ENCODE results near the gene RHBDD2.

The RHBDD2 gene

DNA sequence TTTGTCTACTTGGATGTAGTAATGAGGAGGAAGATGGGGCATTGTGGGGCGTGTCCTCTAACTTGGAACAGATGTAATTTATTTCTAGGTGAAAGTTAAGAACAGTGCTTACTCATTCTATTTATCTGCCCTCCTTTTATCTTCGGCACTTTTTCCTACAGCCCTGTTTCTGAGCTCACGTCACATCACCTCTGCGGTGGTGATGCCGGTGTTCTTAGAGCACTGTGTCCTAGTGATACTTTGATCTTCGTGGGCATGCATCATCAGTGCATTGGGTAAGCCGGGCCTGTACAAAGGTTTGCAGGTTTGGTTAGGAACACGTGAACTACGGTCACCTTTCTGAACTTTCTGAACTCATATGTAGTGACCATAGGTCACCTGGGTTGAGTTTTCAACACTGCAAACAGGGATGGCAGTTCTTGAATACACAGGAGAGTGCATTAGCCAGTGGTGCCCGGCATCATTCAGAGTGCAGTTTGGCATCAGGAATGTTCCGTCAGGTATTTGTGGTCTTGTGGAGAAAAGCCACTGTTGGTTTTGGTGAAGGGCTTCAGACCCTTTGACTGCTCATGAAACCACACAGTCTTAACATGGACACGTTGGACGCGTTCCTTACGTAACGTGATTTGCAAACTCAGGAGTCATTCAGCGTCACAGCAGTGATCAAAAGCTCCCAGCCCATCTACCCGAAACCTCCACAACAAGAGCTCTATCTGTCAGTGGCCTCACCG lies 41.8 kb downstream of the RHBDD2 start:
- DNase-seq = no peak

DNA sequence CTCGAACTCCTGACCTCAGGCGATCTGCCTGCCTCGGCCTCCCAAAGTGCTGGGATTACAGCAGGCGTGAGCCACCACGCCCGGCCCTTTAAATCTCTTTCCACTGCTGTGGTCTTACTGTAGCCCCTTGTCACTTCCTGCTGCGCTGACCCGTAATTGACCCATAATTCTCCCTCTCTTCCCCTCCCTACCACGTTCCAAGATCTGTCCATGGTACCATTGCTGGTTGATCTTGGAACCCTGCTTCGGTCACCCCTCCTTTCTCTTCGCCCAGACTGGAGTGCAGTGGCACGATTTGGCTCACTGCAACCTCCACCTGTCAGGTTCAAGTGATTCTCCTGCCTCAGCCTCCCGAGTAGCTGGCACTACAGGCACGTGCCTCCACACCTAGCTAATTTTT lies 42.6 kb downstream of the RHBDD2 start:
- DNase-seq = no peak

DNA sequence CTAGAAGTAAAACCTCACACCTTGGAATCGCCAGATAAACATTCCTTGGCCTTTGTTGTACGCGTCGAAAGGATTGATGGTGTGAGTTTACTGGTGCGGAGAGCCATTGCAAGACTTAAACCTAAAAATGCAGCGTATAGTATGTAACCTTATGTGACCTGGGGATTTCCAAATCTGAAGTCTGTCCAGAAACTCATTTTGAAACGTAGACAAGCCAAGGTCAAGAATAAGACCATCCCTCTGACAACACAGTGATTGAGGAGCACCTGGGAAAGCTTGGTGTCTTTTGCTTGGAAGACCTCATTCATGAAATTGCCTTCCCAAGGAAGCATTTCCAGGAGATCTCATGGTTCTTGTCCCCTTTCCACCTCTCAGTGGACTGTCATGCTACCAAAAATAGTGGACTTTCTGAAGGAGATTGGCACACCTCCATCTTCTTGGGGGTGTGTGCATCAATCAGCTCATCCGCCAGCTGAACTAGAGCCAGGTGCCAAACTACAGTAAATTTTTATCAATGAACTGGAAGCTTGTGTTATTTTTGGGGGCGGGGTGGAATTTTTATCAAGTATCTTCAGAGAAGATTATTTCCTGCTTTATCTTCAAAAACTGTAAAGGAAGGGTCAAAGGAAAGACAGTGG lies 44.3 kb downstream of the RHBDD2 start:
- DNase-seq = no peak

DNA sequence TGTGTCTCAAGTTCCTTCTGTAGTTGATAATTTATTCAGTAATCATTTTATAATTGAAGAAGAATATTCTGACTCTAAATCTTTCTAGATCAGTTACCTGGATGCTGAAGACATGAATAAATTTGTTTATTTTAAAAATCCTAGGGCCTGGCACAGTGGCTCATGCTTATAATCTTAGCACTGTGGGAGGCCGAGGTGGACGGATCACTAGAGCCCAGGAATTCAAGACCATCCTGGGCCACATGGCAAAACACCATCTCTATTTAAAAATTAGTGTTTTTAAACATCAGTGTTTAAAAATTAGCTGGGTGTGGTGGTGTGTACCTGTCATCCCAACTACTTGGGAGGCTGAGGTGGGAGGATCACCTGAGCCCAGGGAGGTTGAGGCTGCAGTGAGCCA lies 45.4 kb downstream of the RHBDD2 start:
- DNase-seq = no peak

DNA sequence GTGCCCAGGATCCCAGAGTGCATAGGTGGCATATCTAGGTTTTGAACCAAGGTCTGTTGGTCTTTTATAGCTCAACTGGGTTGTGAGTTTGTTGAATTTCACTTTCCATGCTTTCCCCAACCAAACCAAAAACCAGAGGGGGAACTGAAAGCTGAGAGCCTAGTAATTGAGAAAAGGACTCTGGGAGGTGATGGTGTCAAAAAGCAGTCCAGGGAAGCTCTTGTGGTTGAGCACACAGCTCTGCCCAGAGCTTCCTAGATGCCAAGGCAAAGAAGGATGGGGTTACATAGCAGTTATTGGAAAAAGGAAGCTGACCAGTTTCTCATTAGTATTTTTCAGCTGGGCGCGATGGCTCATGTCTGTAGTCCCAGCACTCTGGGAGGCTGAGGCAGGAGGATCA lies 46.1 kb downstream of the RHBDD2 start:
- no peak for DNase-seq

DNA sequence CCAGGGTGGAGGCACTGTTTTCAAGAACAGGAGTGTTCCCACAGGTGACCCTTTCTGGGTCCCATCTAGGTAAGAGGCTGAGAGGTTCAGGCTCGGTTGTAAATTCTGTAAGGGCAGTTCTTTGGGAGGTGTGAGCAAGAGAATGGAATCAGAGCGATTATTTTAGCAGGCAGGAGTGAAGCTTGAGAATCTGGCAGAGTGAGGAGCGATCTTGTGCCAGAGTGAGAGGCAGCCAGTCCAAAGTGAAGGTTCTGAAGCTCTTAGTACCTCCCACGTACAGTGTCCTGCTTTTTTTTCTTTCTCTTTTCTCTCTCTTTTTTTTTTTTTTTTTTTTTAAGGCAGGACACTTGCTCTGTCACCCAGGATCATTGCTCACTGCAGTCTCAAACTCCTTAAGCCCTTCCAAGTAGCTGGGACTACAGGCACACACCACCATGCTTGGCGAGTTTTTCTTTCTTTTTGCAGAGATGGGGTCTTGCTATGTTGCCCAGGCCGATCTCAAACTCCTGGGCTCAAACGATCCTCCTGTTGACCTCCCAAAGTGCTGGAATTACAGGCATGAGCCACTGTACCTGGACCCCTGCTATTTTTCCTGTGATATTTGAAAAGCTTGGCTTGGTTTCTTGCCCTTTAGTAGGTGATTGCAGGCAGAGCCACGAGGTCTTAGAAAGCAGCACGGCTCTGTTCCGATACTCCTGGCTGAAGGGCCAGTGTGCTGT lies 47.0 kb downstream of the RHBDD2 start:
- no peak for DNase-seq

DNA sequence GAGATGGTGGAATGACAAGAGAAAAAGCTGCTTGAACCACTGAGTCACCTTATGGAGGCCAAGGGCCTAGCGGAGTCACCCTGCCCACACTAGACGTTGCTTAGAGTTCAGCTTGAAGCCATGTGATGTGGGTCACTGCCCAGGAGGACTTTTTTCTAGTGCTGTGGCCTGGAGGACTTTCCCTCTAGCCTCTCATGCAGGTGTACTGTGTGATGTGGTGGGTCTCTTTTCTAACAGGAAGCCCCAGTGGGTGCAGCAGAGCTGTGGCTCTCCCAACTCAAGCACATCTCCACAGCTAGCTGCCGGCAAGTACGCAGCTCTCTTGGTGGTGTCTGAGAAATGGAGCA lies 49.7 kb downstream of the RHBDD2 start:
- no peak for DNase-seq

DNA sequence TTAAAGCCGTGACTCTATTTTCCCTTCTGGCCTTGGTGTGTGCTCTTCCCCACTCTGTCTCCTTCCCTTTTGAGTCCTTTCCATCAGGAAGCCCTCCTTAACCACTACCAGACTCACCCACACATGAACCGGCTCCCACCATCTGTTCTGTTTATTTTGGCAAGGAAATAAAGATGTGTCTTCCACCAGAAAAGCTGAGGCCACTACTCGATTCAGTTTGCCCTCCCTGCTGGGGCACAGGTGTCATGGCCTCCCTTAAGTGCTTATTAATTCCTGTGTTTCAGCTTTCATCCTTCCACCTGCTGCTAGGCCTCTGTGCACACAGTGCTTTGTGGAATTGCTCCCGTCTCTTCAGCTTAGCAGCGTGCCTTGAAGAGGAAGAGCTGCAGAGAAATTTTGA lies 52.8 kb downstream of the RHBDD2 start:
- no peak for DNase-seq

DNA sequence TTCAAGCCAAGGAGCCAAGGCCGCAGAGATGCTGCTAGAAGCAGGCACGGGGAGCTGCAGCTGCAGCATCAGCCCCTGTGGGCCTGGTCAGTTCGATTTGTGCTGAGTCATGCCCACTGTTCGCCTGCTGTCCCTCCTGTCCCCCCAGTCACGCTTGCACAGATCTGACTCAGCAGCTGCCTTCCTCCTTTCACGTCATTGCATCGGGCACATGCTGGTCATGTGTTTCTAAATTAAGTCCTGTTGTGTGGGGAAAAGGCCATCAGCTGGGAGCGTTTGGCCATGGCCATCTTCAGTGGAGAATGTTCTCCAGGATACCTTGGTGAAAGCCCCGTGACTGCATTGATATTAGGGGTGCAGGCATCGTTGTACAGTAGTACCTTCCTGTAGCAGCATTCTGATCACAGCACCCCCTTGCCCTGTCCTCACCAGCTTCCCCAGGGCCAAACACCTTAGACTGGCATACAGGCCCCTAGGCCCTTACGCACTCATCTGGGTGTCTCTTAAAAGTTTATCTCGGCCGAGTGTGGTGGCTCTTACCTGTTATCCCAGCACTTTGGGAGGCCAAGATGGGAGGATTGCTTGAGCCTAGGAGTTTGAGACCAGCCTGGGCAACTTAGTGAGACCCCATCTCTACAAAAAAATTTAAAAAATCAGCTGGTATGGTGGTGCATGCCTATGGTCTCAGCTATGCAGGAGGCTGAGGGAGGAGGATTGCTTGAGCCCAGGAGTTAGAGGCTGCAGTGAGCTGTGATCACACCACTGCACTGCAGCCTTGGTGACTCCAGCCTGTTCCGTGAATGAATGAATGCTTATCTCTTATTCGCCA lies 59.3 kb downstream of the RHBDD2 start:
- no peak for DNase-seq

Measured in GOT3 (cell line).